ENCODE results near the gene CNN2. TPM values are rescaled to one million over a fixed set of nuclear protein-coding genes. Genes with fewer than 3 reads are reported as not detected.

Gene CNN2
- 64.7 and 87.6 TPM in 2 replicates for total RNA-seq

GRCh38 chr19:1025960-1026782 is at the start of gene CNN2:
CNN2 (plus strand) TSS chr19:1026608; CDS start chr19:1026662, 54 bp downstream.

DNA sequence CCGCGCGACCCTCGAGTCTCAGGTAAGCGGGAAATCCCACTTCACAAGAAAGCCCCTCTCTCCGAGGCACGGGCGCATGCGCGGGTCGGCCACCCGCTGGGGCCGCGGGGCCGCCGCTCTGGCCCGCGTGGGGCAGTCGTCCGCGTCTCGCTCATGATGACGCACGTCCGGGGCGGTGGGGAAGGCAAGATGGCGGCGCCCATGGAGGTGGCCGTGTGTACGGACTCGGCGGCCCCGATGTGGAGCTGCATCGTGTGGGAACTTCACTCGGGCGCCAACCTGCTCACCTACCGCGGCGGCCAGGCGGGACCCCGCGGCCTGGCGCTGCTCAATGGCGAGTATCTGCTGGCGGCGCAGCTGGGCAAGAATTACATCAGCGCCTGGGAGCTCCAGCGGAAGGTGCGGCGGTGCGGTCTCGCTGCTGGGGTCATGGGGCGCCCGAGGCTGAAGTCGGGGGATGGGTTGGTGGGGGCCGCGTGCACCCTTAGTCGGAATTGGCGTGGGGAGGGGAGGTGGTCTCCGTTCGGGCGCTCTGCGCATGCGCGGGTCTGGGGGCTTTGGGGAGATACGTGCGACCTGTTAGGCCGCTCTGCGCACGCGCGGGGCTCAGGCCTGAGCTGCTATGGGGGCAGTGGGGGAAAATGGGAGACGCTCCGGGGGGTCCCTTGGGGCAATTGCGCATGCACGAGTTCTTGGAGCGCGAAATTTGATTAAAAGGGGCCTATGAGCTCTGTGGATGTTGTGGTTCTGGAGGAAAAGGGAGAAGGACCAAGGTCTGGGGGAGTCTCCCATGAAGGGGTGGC is 42.0 kb upstream of the CNN2 start, which contains the start of gene WDR18:
WDR18 (plus strand) TSS at position 181 of the 803 bp plus-strand sequence; CDS start at position 190, 9 bp downstream.

DNA sequence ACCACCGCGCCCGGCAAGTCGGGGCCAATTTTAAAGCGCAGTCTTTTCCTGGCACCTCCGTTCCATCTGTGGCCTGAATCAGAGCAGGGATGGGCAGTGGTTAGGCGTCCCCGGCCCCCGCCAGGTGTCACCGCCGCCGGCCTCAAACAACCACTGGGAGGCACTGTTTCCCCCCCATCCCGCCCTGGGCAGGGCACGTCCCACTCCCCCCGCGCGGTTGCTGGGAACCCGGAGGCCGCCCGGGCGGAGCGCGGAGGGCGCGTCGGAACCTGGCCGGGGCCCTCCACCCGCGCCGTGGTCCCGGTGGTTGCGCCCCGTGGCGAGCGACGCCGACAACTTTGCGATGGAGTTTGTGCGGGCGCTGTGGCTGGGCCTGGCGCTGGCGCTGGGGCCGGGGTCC is 26.3 kb upstream of the CNN2 start, which contains the start of gene GRIN3B:
GRIN3B (plus strand) TSS at position 325 of the 400 bp plus-strand sequence; CDS start at position 344, 19 bp downstream.

GRCh38 chr19:1020868-1021425 is 5.5 kb upstream of the CNN2 start, which contains the start of gene TMEM259:
TMEM259 (minus strand) TSS chr19:1021123; CDS start chr19:1020996, 127 bp downstream.

GRCh38 chr19:1039646-1040475 is 13.5 kb downstream of the CNN2 start, which contains the start of gene ABCA7:
ABCA7 (plus strand) TSS chr19:1040107; CDS start chr19:1041362, 1,255 bp downstream.

DNA sequence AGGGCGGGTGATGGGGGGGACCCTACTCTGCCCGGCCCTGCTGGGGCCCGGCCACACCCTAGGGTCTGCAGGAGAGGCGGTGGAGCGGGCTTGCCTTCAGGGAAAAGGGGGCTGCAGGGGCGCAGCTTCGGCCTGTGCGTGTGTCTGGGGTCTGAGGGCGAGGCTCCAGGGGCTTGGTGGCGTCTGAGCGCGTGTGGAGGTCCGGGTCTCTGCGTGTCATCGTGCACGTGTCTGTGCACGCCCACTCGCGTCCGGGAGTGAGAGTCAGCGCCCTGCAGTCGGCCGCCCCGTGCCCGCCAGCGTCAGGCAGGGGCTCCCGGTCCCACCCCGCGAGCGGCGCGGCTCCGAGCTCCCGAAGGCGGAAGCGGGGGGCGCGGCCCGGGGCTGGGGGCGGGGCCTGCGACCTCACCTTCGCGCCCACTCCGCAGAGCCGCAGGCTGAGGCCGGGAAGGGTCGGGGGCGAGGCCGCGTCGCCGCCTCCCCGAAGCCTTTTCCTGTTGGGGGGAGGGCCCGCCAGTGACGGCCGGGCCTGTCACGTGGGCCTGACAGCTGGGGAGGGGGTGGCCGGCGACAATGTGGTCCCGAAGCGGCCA is 40.4 kb downstream of the CNN2 start, which contains the start of gene ARHGAP45:
ARHGAP45 (plus strand) TSS at position 420 of the 593 bp plus-strand sequence. CDS start 239 bp downstream, outside the sequence.

Other genes with a start within 250 kb of the CNN2 start
- gene PTBP1, start 229.2 kb upstream of the CNN2 start, total RNA-seq, result 71.4 and 77.9 TPM in 2 replicates
- gene PLPPR3, start 204.7 kb upstream of the CNN2 start, total RNA-seq, result not detected in 2 replicates
- gene AZU1, start 198.8 kb upstream of the CNN2 start, total RNA-seq, result not detected in 2 replicates
- gene PRTN3, start 185.6 kb upstream of the CNN2 start, total RNA-seq, result not detected in 2 replicates
- 0.12 and 0.26 TPM in 2 replicates for gene ELANE, start 174.3 kb upstream of the CNN2 start, total RNA-seq
- gene CFD, start 166.9 kb upstream of the CNN2 start, total RNA-seq, result 0.19 and 0.79 TPM in 2 replicates
- gene MED16, start 133.4 kb upstream of the CNN2 start, total RNA-seq, result 20.1 and 23.5 TPM in 2 replicates
- gene RNU6-9, start 133.1 kb upstream of the CNN2 start, total RNA-seq, result not detected in 2 replicates
- 15.2 and 17.6 TPM in 2 replicates for gene R3HDM4, start 113.4 kb upstream of the CNN2 start, total RNA-seq
- not detected in 2 replicates for gene KISS1R, start 109.3 kb upstream of the CNN2 start, total RNA-seq
- gene ARID3A, start 100.6 kb upstream of the CNN2 start, total RNA-seq, result 6.0 and 6.1 TPM in 2 replicates
- 36.9 and 49.3 TPM in 2 replicates for gene WDR18, start 42.3 kb upstream of the CNN2 start, total RNA-seq
- gene GRIN3B, start 26.2 kb upstream of the CNN2 start, total RNA-seq, result 0.06 TPM in 1 of 2 replicates, not detected in the other
- 41.5 and 49.9 TPM in 2 replicates for gene TMEM259, start 5.5 kb upstream of the CNN2 start, total RNA-seq
- gene RNU6-2, start 5.1 kb upstream of the CNN2 start, total RNA-seq, result not detected in 2 replicates
- gene ABCA7, start 13.5 kb downstream of the CNN2 start, total RNA-seq, result 3.7 and 4.2 TPM in 2 replicates
- gene ARHGAP45, start 40.6 kb downstream of the CNN2 start, total RNA-seq, result 1.5 TPM in 2 replicates
- 88.9 and 116 TPM in 2 replicates for gene POLR2E, start 68.8 kb downstream of the CNN2 start, total RNA-seq
- 349 and 358 TPM in 2 replicates for gene GPX4, start 77.4 kb downstream of the CNN2 start, total RNA-seq
- gene SBNO2, start 147.7 kb downstream of the CNN2 start, total RNA-seq, result 58.7 and 59.8 TPM in 2 replicates
- gene STK11, start 179.2 kb downstream of the CNN2 start, total RNA-seq, result 86.9 and 97.9 TPM in 2 replicates
- gene CBARP, start 211.4 kb downstream of the CNN2 start, total RNA-seq, result 1.2 and 2.8 TPM in 2 replicates
- 40.4 and 41.0 TPM in 2 replicates for gene ATP5F1D, start 215.1 kb downstream of the CNN2 start, total RNA-seq
- gene MIDN, start 222.0 kb downstream of the CNN2 start, total RNA-seq, result 22.5 and 26.9 TPM in 2 replicates
- 332 and 349 TPM in 2 replicates for gene CIRBP, start 242.7 kb downstream of the CNN2 start, total RNA-seq
- gene FAM174C, start 248.9 kb downstream of the CNN2 start, total RNA-seq, result 18.6 and 19.3 TPM in 2 replicates

Measured in aortic smooth muscle cell (primary cell).